ENCODE data around the gene CARD14.

Gene CARD14

DNA sequence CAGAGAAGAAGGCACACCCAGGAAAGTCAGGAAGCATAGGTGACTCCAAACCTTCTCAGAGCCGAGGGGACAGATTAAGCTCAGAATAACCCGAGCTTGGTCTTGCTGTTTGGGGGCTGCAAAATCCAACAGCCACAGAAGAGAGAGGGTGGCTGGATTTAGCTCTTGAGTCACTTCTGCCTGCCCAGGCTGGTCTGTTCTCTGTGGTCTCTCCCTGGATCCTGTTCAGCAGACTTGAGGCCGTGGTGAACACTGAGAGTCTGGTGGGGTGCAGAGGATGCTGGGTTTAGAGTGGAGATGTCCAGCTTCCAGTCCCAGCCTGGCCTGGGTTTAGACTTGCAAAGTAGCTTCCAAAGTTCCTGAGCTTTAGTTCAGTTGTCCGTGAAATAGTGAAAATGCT, 59.2 kb downstream of the CARD14 start:
- no peak overlapping the region for H3K4me3 ChIP-seq (ENCODE audit: low read depth, low read length)
- CTCF ChIA-PET: interaction anchor here (1.2 kb wide), 1 partner anchor 24 kb away, joined by 3 read pairs; no protein-coding TSS in a partner anchor
- POLR2A ChIA-PET: no interaction called here
- TF ChIP-seq, protein P1, sequence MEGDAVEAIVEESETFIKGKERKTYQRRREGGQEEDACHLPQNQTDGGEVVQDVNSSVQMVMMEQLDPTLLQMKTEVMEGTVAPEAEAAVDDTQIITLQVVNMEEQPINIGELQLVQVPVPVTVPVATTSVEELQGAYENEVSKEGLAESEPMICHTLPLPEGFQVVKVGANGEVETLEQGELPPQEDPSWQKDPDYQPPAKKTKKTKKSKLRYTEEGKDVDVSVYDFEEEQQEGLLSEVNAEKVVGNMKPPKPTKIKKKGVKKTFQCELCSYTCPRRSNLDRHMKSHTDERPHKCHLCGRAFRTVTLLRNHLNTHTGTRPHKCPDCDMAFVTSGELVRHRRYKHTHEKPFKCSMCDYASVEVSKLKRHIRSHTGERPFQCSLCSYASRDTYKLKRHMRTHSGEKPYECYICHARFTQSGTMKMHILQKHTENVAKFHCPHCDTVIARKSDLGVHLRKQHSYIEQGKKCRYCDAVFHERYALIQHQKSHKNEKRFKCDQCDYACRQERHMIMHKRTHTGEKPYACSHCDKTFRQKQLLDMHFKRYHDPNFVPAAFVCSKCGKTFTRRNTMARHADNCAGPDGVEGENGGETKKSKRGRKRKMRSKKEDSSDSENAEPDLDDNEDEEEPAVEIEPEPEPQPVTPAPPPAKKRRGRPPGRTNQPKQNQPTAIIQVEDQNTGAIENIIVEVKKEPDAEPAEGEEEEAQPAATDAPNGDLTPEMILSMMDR (IDR thresholded peaks at IDR 0.05; ENCODE audit: insufficient read depth, low read length, missing control alignments): no peak
- no peak for DNase-seq (ENCODE audit: low read depth, low spot score)

DNA sequence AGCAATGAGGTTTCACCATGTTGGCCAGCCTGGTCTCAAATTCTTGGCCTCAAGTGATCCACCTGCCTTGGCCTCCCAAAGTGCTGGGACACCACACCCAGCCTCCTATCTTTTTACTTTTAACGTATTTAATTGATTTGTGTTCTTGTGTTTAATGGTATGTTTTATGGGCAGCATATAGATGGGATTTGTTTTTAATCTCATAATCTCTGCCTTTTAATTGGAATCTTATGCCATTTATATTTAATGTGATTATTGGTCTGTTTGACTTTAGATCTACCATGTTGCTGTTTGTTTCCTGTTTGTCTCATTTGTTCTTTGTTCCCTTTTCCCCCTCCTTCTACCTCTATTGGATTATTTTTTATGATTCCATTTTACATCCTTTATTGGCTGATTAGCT, 62.6 kb downstream of the CARD14 start:
- H3K4me3 ChIP-seq (ENCODE audit: low read depth, low read length): no peak overlapping the region
- ChIA-PET POLR2A (no interaction called here), CTCF (no interaction called here)
- no peak for DNase-seq (ENCODE audit: low read depth, low spot score)
- TF ChIP-seq, protein P1 (IDR thresholded peaks at IDR 0.05; ENCODE audit: insufficient read depth, low read length, missing control alignments): no peak

DNA sequence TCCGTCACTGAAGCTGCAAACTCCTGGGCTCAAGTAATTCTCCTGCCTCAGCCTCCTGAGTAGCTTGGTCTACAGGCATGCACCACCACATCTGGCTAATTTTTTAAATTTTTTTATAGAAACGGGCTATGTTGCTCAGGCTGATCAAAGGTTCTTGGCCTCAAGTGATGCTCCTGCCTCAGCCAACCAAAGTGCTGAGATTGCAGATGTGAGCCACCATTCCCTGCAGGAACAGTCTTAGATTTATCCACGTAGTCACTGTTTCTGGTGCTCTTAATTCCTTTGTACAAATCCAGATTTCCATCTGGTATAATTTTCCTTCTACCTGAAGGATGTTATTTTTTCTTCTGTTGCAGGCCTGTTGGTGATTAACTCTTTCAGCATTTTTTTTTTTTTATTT, 63.4 kb downstream of the CARD14 start:
- DNase-seq (ENCODE audit: low read depth, low spot score): no peak
- ChIA-PET CTCF (no interaction called here), POLR2A (no interaction called here)
- no peak overlapping the region for H3K4me3 ChIP-seq (ENCODE audit: low read depth, low read length)
- TF ChIP-seq, protein P1 (IDR thresholded peaks at IDR 0.05; ENCODE audit: insufficient read depth, low read length, missing control alignments): no peak

DNA sequence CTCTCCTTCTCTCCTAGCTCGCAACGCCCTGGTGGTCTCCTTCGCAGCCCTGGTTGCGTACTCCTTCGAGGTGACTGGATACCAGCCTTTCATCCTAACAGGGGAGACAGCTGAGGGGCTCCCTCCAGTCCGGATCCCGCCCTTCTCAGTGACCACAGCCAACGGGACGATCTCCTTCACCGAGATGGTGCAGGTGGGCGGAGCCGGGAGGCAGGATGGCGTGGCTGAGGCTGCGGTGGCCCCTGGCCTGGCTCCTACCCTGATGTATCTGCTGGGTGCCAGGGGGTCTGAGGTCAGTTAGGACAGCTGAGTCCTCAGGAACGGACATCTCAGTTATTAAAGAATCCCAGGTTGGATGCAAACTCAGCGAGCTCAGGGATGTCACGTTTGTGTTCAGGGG, 67.1 kb downstream of the CARD14 start:
- POLR2A ChIA-PET: no interaction called here
- TF ChIP-seq, protein P1 (IDR thresholded peaks at IDR 0.05; ENCODE audit: insufficient read depth, low read length, missing control alignments): no peak
- no peak overlapping the region for H3K4me3 ChIP-seq (ENCODE audit: low read depth, low read length)
- CTCF ChIA-PET: no interaction called here
- no peak for DNase-seq (ENCODE audit: low read depth, low spot score)

DNA sequence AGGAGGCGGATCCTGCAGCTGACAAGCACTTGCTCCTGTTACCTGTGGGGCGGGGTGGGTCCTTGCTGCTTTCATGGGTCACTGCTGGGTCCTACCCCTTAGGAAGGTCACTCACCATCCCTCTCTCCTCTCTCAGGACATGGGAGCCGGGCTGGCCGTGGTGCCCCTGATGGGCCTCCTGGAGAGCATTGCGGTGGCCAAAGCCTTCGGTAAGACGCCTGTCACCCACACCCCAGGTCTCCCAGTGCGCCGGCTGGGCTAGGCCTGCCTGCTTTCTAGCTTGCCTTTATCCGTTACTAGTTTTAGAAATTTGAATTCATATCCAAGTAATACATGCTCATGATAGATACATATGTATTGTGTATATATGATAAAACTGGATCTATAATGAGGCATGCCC, 67.6 kb downstream of the CARD14 start:
- ChIA-PET CTCF (no interaction called here), POLR2A (no interaction called here)

DNA sequence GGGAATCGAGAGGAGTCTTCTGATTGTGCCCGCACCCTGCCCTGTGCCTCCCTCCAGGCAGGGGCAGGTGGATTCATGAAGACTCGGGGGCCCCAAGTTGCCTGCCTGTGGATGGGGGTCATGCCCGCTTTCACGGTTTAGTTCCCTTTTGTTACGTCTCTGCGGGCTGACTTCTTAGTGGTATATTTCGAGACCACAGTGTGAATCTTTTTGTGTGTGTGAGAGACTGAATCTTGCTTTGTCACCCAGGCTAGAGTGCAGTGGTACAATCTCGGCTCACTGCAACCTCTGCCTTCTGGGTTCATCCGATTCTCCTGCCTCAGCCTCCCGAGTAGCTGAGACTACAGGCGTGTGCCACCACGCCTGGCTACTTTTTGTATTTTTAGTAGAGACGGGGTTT, 72.7 kb downstream of the CARD14 start:
- CTCF ChIA-PET: no interaction called here
- DNase-seq (ENCODE audit: low read depth, low spot score): no peak
- POLR2A ChIA-PET: no interaction called here
- TF ChIP-seq, protein P1 (IDR thresholded peaks at IDR 0.05; ENCODE audit: insufficient read depth, low read length, missing control alignments): no peak
- H3K4me3 ChIP-seq (ENCODE audit: low read depth, low read length): no peak overlapping the region

More for the DNA sequence above, 67.6 kb downstream of the CARD14 start:
- DNase-seq (ENCODE audit: low read depth, low spot score): no peak
- TF ChIP-seq, protein P1 (IDR thresholded peaks at IDR 0.05; ENCODE audit: insufficient read depth, low read length, missing control alignments): no peak
- no peak overlapping the region for H3K4me3 ChIP-seq (ENCODE audit: low read depth, low read length)
